GM23338 (cell line): ENCODE results near the gene ANKS1B.

Experiments used
- CTCF ChIP-seq, 2 experiments: fragments of 200-600 bp in 1 of 2; sonication (generic) in 1 of 2; conservative IDR thresholded peaks; 2 replicates each; pipeline versions ENCODE4 v1.5.1 to v1.6.1; 2016 to 2017; ENCODE audit warnings: antibody characterized with exemption in 2 of 2, low read depth in 2 of 2, mild to moderate bottlenecking in 2 of 2, moderate library complexity in 1 of 2
- POLR2AphosphoS5 ChIP-seq: IDR thresholded peaks from 2 replicates; pipeline ENCODE4 v1.6.1; 2016; ENCODE audit warnings: antibody characterized with exemption, low read depth

- TF ChIP-seq CTCF (conservative IDR thresholded peaks at IDR 0.05; ENCODE audit: low read depth in 2 of 2): no peak
- no peak for TF ChIP-seq POLR2AphosphoS5
These were observed 702.6 kb downstream of the ANKS1B start for GRCh38 chr12:99282086-99282485.
